GF-D8 (cell line): ENCODE measurements around the gene ARMC12.
A peak's percentile ranks its signal among the peaks of the same experiment; 100 is the strongest.
"Not testable (repeated sequence)": the region's sequence is repeated elsewhere in the genome, so short reads cannot be mapped to it uniquely, and the experiment has no call there.

Experiments used
- DNase-seq: peaks from one replicate; lab custom pipeline; 2025; lab: John Stamatoyannopoulos, UW

Gene ARMC12, protein sequence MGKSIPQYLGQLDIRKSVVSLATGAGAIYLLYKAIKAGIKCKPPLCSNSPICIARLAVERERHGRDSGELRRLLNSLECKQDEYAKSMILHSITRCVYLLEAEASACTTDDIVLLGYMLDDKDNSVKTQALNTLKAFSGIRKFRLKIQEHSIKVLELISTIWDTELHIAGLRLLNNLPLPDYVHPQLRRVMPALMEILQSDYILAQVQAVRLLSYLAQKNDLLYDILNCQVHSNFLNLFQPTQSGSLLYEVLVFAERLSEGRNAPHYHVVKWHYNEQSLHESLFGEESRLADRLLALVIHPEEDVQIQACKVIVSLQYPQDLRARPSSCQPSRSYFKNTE

DNA sequence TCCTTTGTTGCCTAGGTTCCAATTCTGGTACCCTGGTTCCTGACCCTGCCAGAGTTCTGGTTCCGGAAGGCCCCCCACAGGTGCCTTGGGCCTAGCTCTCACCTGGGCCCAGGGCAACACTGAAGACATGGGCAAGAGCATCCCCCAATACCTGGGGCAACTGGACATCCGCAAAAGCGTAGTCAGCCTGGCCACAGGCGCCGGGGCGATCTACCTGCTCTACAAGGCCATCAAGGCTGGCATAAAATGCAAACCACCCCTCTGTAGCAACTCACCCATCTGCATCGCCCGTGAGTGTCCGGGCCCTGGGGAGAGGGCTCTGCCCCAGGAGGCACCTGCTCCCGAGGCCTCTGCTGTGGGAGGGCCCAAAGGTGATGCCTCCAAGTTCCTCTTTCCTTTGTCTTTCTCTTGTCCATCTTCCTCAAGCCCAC, at the start of gene ARMC12:
ARMC12 (plus strand) TSS at position 51 of the 431 bp plus-strand sequence; CDS start at position 128, 77 bp downstream.
- no peak for DNase-seq

DNA sequence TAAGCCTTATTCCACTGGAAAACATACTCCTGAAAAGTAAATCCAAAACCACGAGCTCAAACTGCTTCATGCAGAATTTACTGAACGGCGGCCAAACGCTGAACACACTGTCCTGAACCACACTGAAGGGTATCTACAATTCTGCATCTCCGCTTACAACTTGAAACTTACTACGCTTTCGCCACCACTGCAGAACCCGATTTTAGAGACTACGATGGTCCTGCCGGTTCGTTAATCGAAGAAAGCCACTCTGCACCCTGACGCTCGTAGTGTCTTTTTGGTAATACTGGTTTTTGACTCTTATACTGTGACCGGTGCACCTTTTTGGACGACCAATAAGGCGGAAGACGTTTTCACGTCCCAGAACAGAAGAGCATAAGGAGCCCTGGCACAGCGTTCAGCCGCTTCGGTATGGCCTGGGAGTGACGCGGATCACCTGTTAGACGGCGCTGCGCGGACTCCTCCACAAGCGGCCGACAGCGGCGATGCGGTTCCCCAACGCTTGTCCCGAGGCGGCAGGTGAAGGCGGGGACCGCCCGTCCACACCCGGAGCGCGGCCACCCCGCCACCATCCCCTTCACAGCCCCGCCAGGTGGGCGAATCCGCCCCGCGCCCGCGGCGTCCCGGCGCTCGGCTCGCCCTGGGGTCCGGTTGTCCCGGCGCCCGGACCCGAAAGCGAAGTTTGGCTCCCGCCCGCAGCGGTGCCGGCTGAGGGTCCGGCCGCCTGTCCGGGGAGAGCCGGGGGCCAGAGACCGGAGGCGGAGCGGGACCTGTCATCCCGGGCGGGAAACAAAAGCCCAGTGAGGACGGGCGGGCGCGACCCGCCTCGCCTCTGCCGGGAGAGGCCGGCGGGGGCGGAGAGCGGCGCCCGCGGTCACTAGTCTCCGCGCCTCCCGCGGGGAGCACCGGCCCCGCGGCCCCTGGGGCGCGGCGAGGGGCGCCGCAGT, 48.9 kb upstream of the ARMC12 start:
- no peak for DNase-seq

DNA sequence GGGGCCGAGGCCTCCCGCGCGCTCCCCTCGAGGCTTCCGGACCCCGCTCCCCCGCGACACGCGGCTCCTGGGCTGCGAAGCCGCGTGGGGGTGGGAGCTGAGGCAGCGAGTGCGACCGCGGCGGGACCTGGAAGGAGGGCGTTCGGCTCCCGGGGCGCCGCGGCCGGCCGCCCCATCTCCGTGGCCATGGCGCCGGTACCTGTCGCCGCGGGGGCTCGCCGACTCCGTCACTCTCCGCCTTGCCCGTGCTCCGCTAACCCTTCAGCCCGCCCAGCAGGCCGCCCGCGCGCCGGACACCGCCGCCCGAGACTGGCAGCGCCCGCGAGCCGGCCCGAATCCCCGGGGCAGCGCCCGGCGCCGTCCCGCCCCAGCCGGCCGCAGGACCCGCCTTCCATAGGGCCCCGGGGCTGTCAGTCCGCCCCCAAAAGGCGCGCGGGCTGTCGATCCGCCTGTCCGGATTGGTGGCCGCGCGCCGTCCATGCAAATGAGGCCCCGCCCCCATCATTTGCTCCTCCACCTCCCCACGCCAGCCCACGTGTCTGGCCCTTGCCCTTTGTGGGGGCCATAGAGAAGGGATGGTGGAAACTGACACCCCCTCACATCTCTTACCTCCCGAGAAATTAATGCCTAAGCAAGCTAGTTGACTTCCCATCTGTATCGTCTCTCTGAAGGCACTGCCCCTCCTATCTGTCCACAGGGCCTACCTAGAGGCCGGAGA, 48.1 kb upstream of the ARMC12 start, which contains the start of gene FKBP5:
FKBP5 (minus strand) TSS at position 311 of the 718 bp plus-strand sequence. CDS start 46,091 bp downstream, outside the sequence.
- DNase-seq = peak; percentile 78

DNA sequence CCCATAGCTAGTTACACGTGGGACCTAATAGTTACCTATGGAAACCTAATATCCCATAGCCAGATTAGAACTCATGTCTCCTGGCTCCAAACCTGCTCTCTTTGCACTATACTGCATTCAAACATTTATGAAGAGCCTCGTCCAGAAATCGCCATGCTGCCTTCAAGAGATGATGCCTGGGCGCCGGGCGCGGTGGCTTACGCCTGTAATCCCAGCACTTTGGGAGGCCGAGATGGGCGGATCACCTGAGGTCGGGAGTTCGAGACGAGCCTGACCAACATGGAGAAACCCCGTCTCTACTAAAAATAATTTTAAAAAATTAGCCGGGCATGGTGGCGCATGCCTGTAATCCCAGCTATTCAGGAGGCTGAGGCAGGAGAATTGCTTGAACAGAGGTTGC, 46.8 kb upstream of the ARMC12 start:
- not testable (repeated sequence) for DNase-seq

DNA sequence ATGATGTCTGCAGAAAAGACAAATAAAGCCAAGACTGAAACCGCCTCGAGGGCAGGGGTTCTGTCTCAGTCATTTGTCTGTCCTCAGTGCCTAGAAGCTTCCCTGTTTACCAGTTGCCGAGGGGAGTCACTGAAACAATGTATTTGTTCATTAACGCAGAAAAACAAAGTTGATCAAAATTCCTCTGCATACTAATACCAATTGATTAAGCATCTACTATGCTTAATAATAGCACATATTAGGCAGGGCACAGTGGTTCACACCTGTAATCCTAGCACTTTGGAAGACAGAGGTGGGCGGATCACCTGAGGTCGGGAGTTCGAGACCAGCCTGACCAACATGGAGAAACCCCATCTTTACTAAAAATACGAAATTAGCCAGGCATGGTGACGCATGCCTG, 46.3 kb upstream of the ARMC12 start:
- no peak for DNase-seq

DNA sequence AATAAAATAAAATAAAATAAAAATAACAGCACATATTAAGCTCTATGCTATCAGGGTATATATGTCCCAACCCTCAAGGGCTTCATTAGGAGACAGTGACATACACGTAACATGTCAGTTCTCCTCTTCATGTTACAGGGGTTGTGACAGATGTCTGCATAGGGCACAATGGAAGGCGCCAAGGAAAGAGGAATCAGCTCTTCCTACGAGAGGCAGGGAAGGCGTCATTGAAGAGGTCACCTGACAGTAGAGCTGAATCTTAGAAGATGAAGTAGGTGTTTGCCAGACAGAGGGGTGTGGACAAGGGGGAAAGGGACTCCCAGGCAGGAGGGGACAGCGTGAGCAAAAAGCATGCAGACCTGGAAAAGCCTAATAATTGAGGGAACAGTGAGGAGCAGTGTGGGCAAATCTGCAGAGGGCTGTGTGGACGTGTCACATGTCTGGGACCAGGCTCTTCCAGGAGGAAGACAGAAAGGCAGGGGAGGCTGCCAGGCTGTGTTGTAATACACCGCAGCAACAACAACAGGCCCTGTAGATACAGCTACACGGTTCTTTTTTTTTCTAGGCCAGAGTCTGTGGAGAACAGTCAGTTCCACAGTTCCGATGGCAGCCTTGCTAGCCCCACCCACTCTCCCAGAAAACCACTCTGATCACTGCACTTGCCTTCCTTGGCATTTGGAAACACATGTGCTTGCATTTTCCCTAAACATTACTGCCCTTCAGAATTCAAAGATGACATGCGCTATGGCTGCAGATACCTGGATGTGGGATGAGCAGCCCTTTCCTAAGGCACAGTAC, 45.6 kb upstream of the ARMC12 start:
- peak; percentile 82 for DNase-seq

DNA sequence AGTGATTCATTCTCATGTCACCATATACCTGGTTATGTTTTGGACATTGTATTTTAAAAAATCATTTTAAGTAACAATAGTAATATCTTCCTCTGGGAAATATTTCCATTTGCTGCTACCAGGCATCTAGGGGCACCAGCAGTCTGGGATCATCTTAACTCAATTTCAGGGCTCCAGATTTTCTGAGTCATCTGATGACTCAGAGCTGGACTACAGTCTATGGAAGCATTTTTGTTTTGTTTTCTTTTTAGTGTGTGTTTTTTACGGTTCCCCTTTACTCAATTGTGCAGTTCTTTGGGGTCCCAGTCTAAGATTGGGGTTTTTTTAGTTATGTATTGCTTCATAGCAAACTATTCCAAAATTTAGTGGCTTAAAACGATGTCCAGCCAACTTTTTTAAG, 42.4 kb upstream of the ARMC12 start:
- no peak for DNase-seq

DNA sequence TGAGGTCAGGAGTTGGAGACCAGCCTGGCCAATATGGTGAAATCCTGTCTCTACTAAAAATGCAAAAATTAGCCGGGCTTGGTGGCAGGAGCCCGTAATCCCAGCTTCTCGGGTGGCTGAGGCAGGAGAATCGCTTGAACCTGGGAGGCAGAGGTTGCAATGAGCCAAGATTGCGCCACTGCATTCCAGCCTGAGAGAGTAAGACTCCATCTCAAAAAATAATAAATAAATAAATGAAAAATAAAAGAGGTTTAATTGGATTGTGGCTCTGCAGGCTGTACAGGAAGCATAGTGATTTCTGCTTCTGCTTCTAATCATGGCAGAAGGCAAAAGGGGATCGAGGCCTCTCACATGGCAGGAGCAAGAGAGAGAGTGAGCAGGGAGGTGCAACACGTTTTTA, 38.4 kb upstream of the ARMC12 start:
- not testable (repeated sequence) for DNase-seq

DNA sequence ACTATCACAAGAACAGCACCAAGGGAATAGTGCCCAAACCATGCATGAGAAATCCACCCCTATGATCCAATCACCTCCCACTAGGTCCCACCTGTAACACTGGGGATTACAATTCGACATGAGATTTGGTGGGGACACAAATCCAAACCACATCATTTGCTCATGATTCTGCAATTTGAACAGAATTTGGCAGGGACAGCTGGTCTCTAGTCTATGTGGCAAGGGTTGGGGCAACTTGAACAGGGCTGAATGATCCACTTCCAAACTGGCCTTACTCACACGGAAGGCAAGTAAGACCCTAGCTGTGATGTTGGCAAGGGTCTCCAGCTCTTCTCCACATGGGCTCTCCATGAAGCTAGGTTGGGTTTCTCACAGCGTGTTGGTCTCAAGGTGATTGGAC, 38.0 kb upstream of the ARMC12 start:
- no peak for DNase-seq

DNA sequence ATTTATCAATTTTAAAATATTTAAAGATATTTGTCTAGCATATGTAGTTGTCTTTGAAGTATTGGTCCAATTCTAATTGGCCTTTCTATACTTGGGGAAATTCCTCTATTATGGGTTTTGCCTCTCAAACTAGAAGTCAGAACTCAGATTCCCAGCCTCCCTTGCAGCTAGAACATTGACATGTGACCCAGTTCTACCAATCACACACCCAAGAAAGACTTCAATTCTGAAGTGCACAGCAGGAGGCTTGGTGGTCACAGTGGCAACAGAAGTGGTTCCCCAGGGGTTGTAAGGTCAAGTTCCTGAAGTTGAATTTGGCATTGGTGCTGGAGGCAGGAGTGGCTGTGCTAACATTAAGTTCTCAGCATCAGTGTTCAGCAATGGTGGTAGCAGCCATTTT, 33.3 kb upstream of the ARMC12 start:
- DNase-seq = no peak

DNA sequence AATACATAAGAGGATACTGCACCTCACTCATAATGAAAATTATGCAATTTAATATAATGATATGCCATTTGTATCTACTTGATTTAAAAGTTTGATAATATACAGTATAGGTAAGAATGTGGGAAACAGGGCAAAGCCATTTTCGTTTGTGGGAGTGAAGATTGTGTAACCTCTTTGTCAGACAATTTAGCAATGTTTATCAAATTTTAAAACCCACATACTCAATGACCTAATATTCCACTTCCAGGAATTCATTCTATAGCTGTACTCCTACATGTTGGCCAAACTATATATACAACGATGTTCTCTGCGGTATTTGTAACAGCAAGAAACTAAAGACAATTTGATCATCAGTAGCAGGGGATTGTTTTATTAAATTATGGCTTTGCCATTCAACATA, 30.4 kb upstream of the ARMC12 start:
- DNase-seq = peak; percentile 83

DNA sequence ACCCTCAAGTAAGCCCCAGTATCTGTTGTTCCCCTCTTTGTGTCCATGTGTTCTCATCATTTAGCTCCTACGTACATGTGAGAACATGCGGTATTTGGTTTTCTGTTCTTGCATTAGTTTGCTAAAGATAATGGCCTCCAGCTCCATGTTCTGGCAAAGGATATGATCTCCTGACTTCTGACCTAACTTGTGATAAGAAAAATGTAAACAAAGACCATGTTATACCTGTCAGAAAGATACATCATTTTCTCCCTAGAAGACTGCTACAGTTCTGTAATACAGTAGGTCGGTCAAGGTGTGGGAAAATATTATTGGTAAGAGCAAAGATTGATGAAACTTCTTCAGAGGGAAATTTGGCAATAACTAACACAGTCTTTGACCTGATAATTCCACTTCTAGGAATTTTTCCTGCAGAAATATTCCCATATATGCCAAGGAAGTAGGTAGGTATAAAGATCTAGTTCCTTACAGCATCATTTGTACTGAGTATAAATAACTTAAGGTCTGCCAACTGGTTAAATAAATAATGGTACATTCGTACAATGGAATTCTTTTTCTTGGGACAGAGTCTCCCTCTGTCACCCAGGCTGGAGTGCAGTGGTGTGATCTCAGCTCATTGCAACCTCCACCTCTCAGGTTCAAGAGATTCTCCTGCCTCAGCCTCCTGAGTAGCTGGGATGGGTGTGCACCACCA, 29.0 kb upstream of the ARMC12 start:
- DNase-seq = no peak

DNA sequence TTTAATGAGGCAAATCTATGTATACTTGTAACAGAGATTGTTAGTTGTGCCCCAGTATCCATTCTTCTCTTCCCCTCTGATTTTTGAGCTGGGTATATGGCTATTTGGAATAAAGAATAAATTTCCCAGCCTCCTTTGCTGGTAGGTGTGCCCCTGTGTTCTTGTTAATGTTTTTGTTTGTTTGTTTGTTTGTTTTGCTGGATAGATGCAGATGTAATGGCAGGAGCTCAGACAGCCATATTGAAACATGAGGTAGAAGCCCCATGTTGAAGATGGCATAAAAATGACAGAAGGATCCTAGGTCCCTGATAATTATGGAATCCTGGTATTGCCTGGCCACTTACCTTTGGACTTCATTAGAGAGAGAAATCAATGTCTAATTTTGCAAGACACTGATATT, 28.2 kb upstream of the ARMC12 start:
- no peak for DNase-seq

DNA sequence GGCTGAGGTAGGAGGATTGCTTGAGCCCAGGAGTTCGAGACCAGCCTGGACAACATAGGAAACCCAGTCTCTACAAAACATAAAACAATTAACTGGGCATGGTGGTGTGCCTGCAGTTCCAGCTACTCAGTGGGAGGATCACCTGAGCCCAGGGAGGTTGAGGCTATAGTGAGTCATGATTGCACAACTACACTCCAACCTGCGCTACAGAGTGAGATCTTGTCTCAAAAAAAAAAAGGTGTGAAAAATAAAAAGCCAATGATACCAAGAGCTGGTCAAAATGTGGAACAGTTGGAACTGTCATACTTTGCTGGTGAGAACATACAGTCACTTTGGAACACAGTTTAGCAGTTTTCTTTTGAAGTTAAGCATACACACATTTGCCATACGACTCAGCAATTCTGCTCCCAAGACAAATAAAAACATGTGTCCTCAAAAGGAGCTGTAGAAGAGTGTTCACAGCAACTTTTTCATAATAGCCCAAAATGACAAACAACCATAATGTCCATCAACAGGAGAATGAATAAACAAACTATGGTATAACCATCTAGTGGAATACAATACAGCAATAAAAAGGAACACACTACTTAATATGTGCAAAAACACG, 26.5 kb upstream of the ARMC12 start:
- DNase-seq = no peak

DNA sequence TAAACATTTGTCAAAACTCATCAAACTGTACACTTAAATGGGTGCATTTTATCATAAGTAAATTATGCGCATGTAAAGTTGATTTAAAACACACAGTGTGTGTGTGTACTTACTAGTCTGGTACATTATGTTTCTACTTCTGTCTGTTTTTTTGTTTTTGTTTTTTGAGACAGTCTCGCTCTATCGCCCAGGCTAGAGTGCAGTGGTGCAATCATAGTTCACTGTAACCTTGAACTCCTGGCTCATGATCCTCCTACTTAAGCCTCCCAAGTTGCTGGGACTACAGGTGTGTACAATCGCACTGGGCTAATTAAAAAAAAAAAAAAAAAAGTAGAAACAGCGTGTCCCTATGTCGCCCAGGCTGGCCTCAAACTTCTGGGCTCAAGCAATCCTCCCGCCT, 25.1 kb upstream of the ARMC12 start:
- DNase-seq = no peak

DNA sequence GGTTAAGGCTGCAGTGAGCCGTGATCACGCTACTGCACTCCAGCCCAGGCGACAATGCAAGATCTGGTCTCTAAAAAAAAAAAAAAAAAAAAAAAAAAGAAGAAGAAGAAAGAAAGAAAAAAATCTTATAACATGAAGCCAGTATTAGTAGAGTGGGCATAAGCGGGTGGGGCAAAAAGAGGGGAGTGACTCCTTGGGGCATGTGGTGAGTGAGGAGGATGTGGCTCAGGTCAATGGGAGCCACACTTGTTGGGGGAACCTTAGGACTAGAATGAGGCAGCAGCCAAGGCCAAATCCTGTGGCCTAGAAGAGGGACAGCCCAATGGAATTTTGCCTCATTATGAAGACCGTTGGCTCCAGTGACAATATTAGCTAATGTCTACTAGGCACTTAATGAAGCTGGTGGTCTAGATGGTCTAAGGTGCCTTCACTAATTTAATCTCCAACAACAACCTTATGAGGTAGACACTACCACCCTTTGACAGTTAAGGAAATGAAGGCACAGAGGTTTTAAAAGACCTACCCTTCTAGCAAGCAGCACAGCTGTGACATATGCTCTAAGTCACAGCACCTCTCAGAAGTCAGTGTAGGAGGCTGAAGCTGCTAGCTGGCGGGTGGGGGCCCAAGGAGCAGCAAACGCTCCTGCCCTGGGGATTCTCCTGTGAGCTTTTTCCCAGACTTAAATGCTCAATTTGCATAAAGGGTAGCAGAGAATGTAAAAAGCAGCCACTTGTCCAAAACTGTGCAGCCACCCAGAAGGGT, 23.6 kb upstream of the ARMC12 start:
- DNase-seq = no peak

DNA sequence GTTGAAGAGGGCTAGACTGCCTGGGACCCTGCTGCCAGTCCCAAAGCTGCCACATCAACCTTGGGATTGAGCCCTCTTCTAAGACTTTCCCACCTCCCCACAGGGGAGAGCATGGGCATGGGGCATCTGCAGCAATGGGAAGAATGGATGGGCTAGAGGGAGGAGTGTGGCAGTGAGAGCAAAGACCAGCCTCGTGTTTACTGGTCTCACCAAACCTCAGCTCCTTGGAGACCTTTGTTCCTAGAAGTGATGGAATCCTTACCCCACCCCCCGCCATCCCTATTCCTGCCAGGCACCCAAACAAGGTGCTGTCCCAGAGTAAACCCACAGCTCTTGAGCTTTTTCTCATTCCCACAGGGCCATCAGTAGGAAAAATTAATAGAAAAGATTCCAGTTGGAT, 20.0 kb upstream of the ARMC12 start:
- DNase-seq = no peak

DNA sequence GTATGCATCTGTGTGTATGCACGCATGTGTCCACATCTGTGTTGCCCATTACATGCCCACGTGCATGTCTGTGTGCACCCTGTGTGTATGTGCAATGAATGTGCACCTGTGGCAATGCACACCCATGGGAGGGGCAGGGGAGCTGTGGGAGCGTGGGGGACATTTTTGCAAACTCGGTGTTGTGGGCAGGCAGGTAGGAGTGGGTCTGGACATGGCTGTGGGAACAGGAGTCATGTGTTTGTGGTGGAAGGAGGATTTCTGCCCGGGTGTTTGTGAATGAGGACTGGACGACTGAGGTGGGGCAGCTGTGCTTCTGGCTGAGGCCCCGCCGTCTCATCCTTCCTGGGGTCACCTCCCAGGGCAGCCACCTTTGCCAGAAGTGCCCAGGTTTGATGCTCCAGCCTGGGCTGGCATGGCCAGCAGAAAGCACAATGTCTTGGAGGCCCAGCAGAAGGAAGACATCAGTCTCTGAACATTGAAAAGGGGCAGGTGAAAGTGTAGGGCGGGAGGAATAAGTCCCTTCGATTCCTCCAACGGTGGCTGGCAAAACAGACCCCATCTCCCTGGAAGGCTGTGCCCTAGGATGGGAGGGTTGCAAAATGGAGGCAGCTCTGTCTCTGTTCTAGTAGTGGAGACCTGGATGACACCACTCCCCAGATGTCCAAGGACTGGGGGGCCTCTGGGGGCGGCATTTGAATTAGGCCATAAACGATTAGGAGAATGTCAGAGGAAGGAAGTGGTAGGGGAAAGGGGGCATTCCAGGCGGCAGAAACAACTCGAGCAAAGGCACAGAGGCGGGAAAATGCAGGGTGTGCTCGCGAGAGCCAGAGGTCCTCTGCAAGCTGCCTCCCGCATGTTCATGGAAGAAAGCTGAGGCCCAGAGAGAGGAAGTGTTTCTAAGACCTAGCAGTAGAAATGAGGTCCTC, 19.1 kb upstream of the ARMC12 start:
- DNase-seq = peak; percentile 59

DNA sequence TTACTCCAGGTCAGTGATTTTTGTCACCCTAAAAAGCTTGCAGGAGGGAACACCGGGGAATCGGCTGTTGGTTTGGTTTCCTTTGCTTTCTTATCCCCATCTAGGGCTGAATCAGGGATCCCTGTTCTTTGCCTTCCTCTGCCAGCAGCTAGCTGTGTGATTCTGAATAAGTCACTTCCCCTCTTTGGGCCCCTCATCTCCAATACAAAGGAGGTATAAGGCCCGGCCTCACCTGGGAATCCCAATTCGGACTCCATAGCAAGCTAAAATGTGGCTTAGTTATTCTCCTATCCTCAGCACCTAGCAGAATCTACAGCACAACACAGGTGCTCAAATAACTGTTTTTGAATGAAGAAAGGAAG, 18.5 kb upstream of the ARMC12 start:
- no peak for DNase-seq
